ENCODE data around the gene HHAT.

Gene HHAT

DNA sequence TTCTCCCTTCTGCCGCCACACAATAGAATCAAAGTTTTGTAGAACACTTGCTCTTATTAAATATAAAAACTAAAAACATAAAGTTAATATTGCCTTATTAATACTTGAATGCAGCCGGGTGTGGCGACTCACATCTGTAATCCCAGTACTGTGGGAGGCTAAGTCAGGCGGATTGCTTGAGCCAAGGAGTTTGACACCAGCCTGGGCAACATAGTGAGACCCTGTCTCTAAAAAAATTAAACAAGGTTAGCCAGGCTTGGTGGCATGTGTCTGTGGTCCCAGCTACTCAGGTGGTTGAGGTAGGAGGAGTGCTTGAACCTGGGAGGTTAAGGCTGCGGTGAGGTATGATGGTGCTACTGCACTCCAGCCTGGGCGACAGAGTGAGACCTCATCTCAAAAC is 13.2 kb upstream of the HHAT start:
- H3K27me3 ChIP-seq (replicated peaks; ENCODE audit: control insufficient read depth, insufficient read depth, low read length) = peaks cover 6% of the 10 kb centered on the region
- H3K9me3 ChIP-seq (ENCODE audit: control insufficient read depth, low read length) = no peaks in the 10 kb centered on the region
- no peak overlapping the region for H3K9ac ChIP-seq (ENCODE audit: low read length)
- H3K4me3 ChIP-seq (ENCODE audit: low read length) = no peak overlapping the region
- peaks cover 13% of the 10 kb centered on the region for H3K4me1 ChIP-seq (ENCODE audit: control insufficient read depth, insufficient read depth, low read length)
- DNase-seq (ENCODE audit: low read depth) = no peak
- no peaks in the 10 kb centered on the region for H3K36me3 ChIP-seq (ENCODE audit: control insufficient read depth, insufficient read depth, low read length, severe bottlenecking)

GRCh38 chr1:210321131-210321530 is 7.6 kb upstream of the HHAT start:
- peak; percentile 16 for DNase-seq (ENCODE audit: low read depth)
- H3K4me1 ChIP-seq (ENCODE audit: control insufficient read depth, insufficient read depth, low read length) = no peaks in the 10 kb centered on the region
- H3K9ac ChIP-seq (ENCODE audit: low read length) = no peak overlapping the region
- peaks cover 2% of the 10 kb centered on the region for H3K27me3 ChIP-seq (replicated peaks; ENCODE audit: control insufficient read depth, insufficient read depth, low read length)
- H3K9me3 ChIP-seq (ENCODE audit: control insufficient read depth, low read length) = peaks cover 10% of the 10 kb centered on the region
- no peaks in the 10 kb centered on the region for H3K36me3 ChIP-seq (ENCODE audit: control insufficient read depth, insufficient read depth, low read length, severe bottlenecking)
- H3K4me3 ChIP-seq (ENCODE audit: low read length) = no peak overlapping the region

GRCh38 chr1:210321552-210321951 is 7.2 kb upstream of the HHAT start:
- no peaks in the 10 kb centered on the region for H3K36me3 ChIP-seq (ENCODE audit: control insufficient read depth, insufficient read depth, low read length, severe bottlenecking)
- no peaks in the 10 kb centered on the region for H3K4me1 ChIP-seq (ENCODE audit: control insufficient read depth, insufficient read depth, low read length)
- H3K4me3 ChIP-seq (ENCODE audit: low read length) = no peak overlapping the region
- H3K9me3 ChIP-seq (ENCODE audit: control insufficient read depth, low read length) = peaks cover 10% of the 10 kb centered on the region
- no peak overlapping the region for H3K9ac ChIP-seq (ENCODE audit: low read length)
- H3K27me3 ChIP-seq (replicated peaks; ENCODE audit: control insufficient read depth, insufficient read depth, low read length) = no peaks in the 10 kb centered on the region
- DNase-seq (ENCODE audit: low read depth) = peak; percentile 53

DNA sequence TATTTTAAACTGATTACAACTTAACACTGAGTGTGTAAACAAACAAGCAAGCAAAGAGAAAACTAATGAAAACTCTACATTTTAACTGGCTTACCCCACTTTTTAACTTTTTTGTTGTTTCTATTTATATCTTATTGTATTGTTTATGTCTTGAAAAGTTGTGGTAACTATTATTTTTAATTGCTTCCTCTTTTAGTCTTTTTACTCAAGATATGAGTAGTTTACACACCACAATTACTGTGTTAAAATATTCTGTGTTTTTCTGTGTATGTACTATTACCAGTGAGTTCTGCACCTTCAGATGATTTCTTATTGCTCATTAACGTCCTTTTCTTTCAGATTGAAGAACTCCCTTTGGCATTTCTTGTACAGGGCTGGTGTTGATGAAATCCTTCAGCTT is 4.7 kb upstream of the HHAT start:
- Histone ChIP-seq H3K27me3 (replicated peaks; ENCODE audit: control insufficient read depth, insufficient read depth, low read length) (no peaks in the 10 kb centered on the region), H3K9ac (ENCODE audit: low read length) (no peak overlapping the region), H3K4me1 (ENCODE audit: control insufficient read depth, insufficient read depth, low read length) (peaks cover 8% of the 10 kb centered on the region), H3K4me3 (ENCODE audit: low read length) (no peak overlapping the region), H3K36me3 (ENCODE audit: control insufficient read depth, insufficient read depth, low read length, severe bottlenecking) (no peaks in the 10 kb centered on the region), H3K9me3 (ENCODE audit: control insufficient read depth, low read length) (peaks cover 10% of the 10 kb centered on the region)
- no peak for DNase-seq (ENCODE audit: low read depth)

DNA sequence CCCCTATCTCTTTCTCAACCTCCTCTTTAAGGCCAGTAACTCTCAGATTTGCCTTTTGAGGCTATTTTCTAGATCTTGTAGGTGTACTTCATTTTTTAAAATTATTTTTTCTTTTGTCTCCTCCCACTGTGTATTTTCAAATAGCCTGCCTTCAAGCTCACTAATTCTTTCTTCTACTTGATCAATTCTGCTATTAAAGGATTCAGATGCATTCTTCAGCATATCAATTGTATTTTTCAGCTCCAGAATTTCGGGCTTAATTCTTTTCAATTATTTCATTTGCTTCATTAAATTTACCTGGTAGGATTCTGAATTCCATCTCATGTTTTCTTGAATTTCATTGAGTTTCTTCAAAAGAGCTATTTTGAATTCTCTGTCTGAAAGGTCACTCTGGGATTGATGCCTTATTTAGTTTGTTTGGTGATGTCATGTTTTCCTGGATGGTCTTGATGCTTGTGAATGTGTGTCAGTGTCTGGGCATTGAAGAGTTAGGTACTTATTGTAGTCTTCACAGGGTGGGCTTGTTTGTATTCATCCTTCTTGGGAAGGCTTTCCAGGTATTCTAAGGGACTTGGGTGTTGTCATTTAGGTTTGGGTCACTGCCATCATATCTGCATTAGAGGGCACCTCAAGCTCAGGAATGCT is 3.6 kb upstream of the HHAT start:
- Histone ChIP-seq H3K9ac (ENCODE audit: low read length) (no peak overlapping the region), H3K27me3 (replicated peaks; ENCODE audit: control insufficient read depth, insufficient read depth, low read length) (no peaks in the 10 kb centered on the region), H3K36me3 (ENCODE audit: control insufficient read depth, insufficient read depth, low read length, severe bottlenecking) (no peaks in the 10 kb centered on the region), H3K9me3 (ENCODE audit: control insufficient read depth, low read length) (peaks cover 10% of the 10 kb centered on the region), H3K4me1 (ENCODE audit: control insufficient read depth, insufficient read depth, low read length) (peaks cover 16% of the 10 kb centered on the region), H3K4me3 (ENCODE audit: low read length) (no peak overlapping the region)
- DNase-seq (ENCODE audit: low read depth) = no peak

DNA sequence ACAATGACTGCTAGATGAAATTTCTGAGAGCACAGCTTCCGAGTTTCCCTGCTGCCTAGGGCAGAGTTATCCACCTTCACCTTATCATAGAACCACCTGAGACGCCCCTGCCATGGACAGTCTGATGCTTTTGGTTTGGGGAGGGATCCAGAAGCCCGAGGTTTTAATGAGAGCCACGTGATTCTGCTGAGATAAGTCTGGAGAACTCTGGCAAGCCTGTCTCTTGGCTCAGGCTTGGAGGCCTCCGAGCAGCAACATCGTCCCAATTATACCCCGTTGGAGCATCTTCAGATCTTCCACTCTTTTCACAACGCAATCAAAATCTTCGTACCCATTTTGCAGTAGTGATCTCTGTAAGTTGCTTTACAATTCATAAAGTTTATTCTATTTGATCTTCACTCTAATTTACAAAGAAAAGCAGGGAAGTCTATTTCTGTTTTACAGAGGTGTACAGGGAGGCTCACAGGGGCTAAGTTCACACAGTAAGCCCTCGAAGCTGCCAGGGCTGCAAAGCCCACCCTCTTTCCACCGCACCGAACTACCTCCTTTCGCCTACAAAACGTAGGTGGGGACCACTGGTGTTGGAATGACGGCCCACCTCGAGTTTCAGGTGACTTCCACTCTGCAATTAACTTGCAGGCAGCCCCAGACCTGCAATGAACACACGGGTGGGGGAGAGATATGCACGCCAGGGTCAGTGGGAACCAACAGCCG is 513 bp upstream of the HHAT start:
- peak overlapping the region; percentile 92 for H3K4me3 ChIP-seq (ENCODE audit: low read length)
- peak; percentile 5 for DNase-seq (ENCODE audit: low read depth)
- H3K27me3 ChIP-seq (replicated peaks; ENCODE audit: control insufficient read depth, insufficient read depth, low read length) = no peaks in the 10 kb centered on the region
- H3K36me3 ChIP-seq (ENCODE audit: control insufficient read depth, insufficient read depth, low read length, severe bottlenecking) = no peaks in the 10 kb centered on the region
- peaks cover 17% of the 10 kb centered on the region for H3K4me1 ChIP-seq (ENCODE audit: control insufficient read depth, insufficient read depth, low read length)
- peaks cover 10% of the 10 kb centered on the region for H3K9me3 ChIP-seq (ENCODE audit: control insufficient read depth, low read length)
- peak overlapping the region; percentile 97 for H3K9ac ChIP-seq (ENCODE audit: low read length)

DNA sequence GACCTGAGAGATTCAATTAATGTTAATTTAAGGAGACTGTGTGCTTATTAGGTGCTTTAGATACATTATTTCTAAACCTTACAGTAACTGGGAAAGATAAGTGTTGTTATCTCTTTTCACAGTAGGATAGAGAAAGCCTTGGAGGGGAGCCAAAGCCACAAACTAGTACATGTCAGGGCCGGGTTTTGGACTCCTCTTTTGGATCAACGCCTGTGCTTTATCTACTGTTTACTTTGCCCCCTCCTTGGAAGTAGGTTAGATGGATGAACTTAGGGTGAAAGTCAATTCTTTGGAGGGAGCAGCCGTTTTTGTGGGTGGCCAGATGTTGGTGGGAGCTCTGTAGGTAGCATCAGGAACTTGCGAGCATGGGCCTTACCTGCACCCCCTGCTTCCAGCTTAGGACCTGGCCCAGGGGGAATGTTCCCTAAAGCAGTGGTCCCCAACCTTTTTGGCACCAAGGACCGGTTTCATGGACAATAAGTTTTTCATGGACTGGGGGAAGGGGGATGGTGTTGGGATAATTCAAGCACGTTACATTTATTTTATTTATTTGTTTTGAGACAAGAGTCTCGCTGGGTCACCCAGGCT is 1.7 kb downstream of the HHAT start:
- H3K36me3 ChIP-seq (ENCODE audit: control insufficient read depth, insufficient read depth, low read length, severe bottlenecking) = no peaks in the 10 kb centered on the region
- DNase-seq (ENCODE audit: low read depth) = peak; percentile 9
- no peak overlapping the region for H3K9ac ChIP-seq (ENCODE audit: low read length)
- no peaks in the 10 kb centered on the region for H3K27me3 ChIP-seq (replicated peaks; ENCODE audit: control insufficient read depth, insufficient read depth, low read length)
- peaks cover 3% of the 10 kb centered on the region for H3K9me3 ChIP-seq (ENCODE audit: control insufficient read depth, low read length)
- H3K4me3 ChIP-seq (ENCODE audit: low read length) = no peak overlapping the region
- H3K4me1 ChIP-seq (ENCODE audit: control insufficient read depth, insufficient read depth, low read length) = peaks cover 17% of the 10 kb centered on the region

DNA sequence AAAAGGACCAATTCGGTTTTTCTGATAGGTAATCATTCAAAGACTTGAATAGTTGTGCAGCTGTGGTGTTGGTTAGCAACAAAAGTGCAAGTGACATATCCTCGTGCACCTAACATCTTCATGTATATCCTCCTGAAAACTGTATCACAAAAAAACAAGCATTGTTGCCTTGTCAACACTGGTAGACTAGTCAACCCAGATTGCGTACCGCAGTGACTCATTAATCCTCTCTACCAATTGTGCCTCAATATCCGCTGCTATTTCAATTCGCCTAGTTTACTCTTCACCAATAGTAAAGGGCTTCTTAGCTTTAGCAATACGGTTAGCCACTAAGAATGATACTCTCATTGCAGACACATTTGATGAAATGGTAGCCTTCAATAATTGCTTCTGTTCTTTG is 3.5 kb downstream of the HHAT start:
- no peaks in the 10 kb centered on the region for H3K9me3 ChIP-seq (ENCODE audit: control insufficient read depth, low read length)
- no peaks in the 10 kb centered on the region for H3K36me3 ChIP-seq (ENCODE audit: control insufficient read depth, insufficient read depth, low read length, severe bottlenecking)
- no peak overlapping the region for H3K4me3 ChIP-seq (ENCODE audit: low read length)
- no peak for DNase-seq (ENCODE audit: low read depth)
- H3K9ac ChIP-seq (ENCODE audit: low read length) = no peak overlapping the region
- H3K27me3 ChIP-seq (replicated peaks; ENCODE audit: control insufficient read depth, insufficient read depth, low read length) = no peaks in the 10 kb centered on the region
- peaks cover 17% of the 10 kb centered on the region for H3K4me1 ChIP-seq (ENCODE audit: control insufficient read depth, insufficient read depth, low read length)

DNA sequence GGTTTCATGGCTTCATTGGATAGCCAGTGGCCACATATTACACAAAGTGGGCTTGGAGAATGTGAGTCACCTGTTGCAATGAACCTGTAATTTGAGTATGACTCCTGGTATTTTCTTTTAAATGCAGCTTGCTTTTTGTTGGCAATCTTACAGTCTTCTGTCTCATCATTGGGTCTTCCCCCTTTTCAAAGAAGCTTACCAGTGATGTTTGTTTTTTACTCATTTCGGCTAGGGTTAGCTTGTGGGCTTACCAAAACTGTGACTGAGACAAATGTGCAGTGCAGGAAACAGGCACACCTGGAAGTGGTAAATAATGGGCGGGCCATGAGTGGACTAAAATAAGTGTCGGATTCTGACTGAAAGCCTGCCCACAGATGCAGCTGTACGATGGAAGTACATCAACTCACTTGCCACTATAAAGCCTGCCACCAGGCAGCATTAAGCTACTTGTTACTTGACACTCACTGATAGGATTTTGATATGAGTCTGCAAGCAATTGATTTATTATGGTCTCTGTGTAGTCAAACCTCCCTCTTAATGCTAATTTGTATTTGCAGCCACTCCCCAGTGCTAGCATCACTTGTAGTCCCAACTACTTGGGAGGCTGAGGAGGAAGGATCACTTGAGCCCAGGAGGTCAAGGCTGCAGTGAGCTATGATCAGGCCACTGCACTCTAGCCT is 4.2 kb downstream of the HHAT start:
- DNase-seq (ENCODE audit: low read depth) = no peak
- H3K27me3 ChIP-seq (replicated peaks; ENCODE audit: control insufficient read depth, insufficient read depth, low read length) = no peaks in the 10 kb centered on the region

GRCh38 chr1:210335001-210335400 is 6.3 kb downstream of the HHAT start:
- no peak for DNase-seq (ENCODE audit: low read depth)
- H3K4me1 ChIP-seq (ENCODE audit: control insufficient read depth, insufficient read depth, low read length) = peaks cover 3% of the 10 kb centered on the region
- no peaks in the 10 kb centered on the region for H3K27me3 ChIP-seq (replicated peaks; ENCODE audit: control insufficient read depth, insufficient read depth, low read length)
- no peaks in the 10 kb centered on the region for H3K9me3 ChIP-seq (ENCODE audit: control insufficient read depth, low read length)
- H3K9ac ChIP-seq (ENCODE audit: low read length) = no peak overlapping the region
- no peaks in the 10 kb centered on the region for H3K36me3 ChIP-seq (ENCODE audit: control insufficient read depth, insufficient read depth, low read length, severe bottlenecking)
- H3K4me3 ChIP-seq (ENCODE audit: low read length) = no peak overlapping the region

More for the DNA sequence above, 4.2 kb downstream of the HHAT start:
- no peaks in the 10 kb centered on the region for H3K9me3 ChIP-seq (ENCODE audit: control insufficient read depth, low read length)
- peaks cover 17% of the 10 kb centered on the region for H3K4me1 ChIP-seq (ENCODE audit: control insufficient read depth, insufficient read depth, low read length)
- no peaks in the 10 kb centered on the region for H3K36me3 ChIP-seq (ENCODE audit: control insufficient read depth, insufficient read depth, low read length, severe bottlenecking)
- no peak overlapping the region for H3K9ac ChIP-seq (ENCODE audit: low read length)
- no peak overlapping the region for H3K4me3 ChIP-seq (ENCODE audit: low read length)

- Histone ChIP-seq H3K27me3 (replicated peaks; ENCODE audit: control insufficient read depth, insufficient read depth, low read length) (no peaks in the 10 kb centered on the region), H3K4me1 (ENCODE audit: control insufficient read depth, insufficient read depth, low read length) (no peaks in the 10 kb centered on the region), H3K36me3 (ENCODE audit: control insufficient read depth, insufficient read depth, low read length, severe bottlenecking) (no peaks in the 10 kb centered on the region), H3K4me3 (ENCODE audit: low read length) (no peak overlapping the region), H3K9me3 (ENCODE audit: control insufficient read depth, low read length) (no peaks in the 10 kb centered on the region), H3K9ac (ENCODE audit: low read length) (no peak overlapping the region)
- DNase-seq (ENCODE audit: low read depth) = no peak
Measured at GRCh38 chr1:210336362-210336761, 7.7 kb downstream of the HHAT start.

Data from adipocyte (in vitro differentiated cells).